ENCODE measurements around the gene ATP1B1.
A peak's percentile ranks its signal among the peaks of the same experiment; 100 is the strongest.

ATP1B1 gene

GRCh38 chr1:169107603-169108208 lies 1.2 kb downstream of the ATP1B1 start:
- no peaks in the 10 kb centered on the region for H3K27me3 Mint-ChIP-seq
- H3K27ac Mint-ChIP-seq = peak overlapping the region; percentile 14
- H3K9me3 Mint-ChIP-seq = no peaks in the 10 kb centered on the region
- H3K4me3 Mint-ChIP-seq = peak overlapping the region; percentile 90
- H3K4me1 Mint-ChIP-seq = peaks cover 50% of the 10 kb centered on the region
- peaks cover 7% of the 10 kb centered on the region for H3K36me3 Mint-ChIP-seq

- H3K27ac Mint-ChIP-seq = peak overlapping the region; percentile 14
- peak overlapping the region; percentile 90 for H3K4me3 Mint-ChIP-seq
- peaks cover 50% of the 10 kb centered on the region for H3K4me1 Mint-ChIP-seq
- H3K36me3 Mint-ChIP-seq = peaks cover 7% of the 10 kb centered on the region
- H3K9me3 Mint-ChIP-seq = no peaks in the 10 kb centered on the region
- no peaks in the 10 kb centered on the region for H3K27me3 Mint-ChIP-seq
Observed at GRCh38 chr1:169108223-169108622, 1.7 kb downstream of the ATP1B1 start.

GRCh38 chr1:169108863-169109560 lies 2.5 kb downstream of the ATP1B1 start:
- Mint-ChIP-seq H3K4me3 (peak overlapping the region; percentile 90), H3K27me3 (no peaks in the 10 kb centered on the region), H3K4me1 (peaks cover 50% of the 10 kb centered on the region), H3K36me3 (peaks cover 11% of the 10 kb centered on the region), H3K27ac (peak overlapping the region; percentile 46), H3K9me3 (no peaks in the 10 kb centered on the region)

GRCh38 chr1:169109561-169110134 lies 3.2 kb downstream of the ATP1B1 start:
- H3K27me3 Mint-ChIP-seq = no peaks in the 10 kb centered on the region
- peaks cover 14% of the 10 kb centered on the region for H3K36me3 Mint-ChIP-seq
- H3K4me1 Mint-ChIP-seq = peaks cover 48% of the 10 kb centered on the region
- peak overlapping the region; percentile 46 for H3K27ac Mint-ChIP-seq
- no peaks in the 10 kb centered on the region for H3K9me3 Mint-ChIP-seq
- H3K4me3 Mint-ChIP-seq = peak overlapping the region; percentile 90

- no peaks in the 10 kb centered on the region for H3K27me3 Mint-ChIP-seq
- H3K4me3 Mint-ChIP-seq = peak overlapping the region; percentile 90
- peaks cover 14% of the 10 kb centered on the region for H3K36me3 Mint-ChIP-seq
Observed at GRCh38 chr1:169110236-169110635, 3.7 kb downstream of the ATP1B1 start.

GRCh38 chr1:169110689-169111447 lies 4.4 kb downstream of the ATP1B1 start:
- Mint-ChIP-seq H3K4me3 (peak overlapping the region; percentile 90), H3K36me3 (peaks cover 14% of the 10 kb centered on the region), H3K9me3 (no peaks in the 10 kb centered on the region), H3K27ac (no peak overlapping the region), H3K4me1 (peaks cover 42% of the 10 kb centered on the region), H3K27me3 (no peaks in the 10 kb centered on the region)

More at GRCh38 chr1:169110236-169110635, 3.7 kb downstream of the ATP1B1 start:
- Mint-ChIP-seq H3K27ac (no peak overlapping the region), H3K9me3 (no peaks in the 10 kb centered on the region), H3K4me1 (peaks cover 42% of the 10 kb centered on the region)

GRCh38 chr1:169111472-169111871 lies 5.0 kb downstream of the ATP1B1 start:
- peaks cover 42% of the 10 kb centered on the region for H3K4me1 Mint-ChIP-seq
- no peaks in the 10 kb centered on the region for H3K9me3 Mint-ChIP-seq
- H3K27me3 Mint-ChIP-seq = no peaks in the 10 kb centered on the region
- H3K4me3 Mint-ChIP-seq = no peak overlapping the region
- H3K27ac Mint-ChIP-seq = no peak overlapping the region
- peaks cover 16% of the 10 kb centered on the region for H3K36me3 Mint-ChIP-seq

- Mint-ChIP-seq H3K9me3 (no peaks in the 10 kb centered on the region), H3K27me3 (no peaks in the 10 kb centered on the region), H3K4me3 (no peak overlapping the region), H3K36me3 (peaks cover 16% of the 10 kb centered on the region), H3K4me1 (peaks cover 41% of the 10 kb centered on the region), H3K27ac (no peak overlapping the region)
Observed at GRCh38 chr1:169112241-169112640, 5.8 kb downstream of the ATP1B1 start.

- no peaks in the 10 kb centered on the region for H3K9me3 Mint-ChIP-seq
- peaks cover 27% of the 10 kb centered on the region for H3K4me1 Mint-ChIP-seq
- no peaks in the 10 kb centered on the region for H3K27me3 Mint-ChIP-seq
- no peak overlapping the region for H3K27ac Mint-ChIP-seq
- no peak overlapping the region for H3K4me3 Mint-ChIP-seq
- H3K36me3 Mint-ChIP-seq = peaks cover 16% of the 10 kb centered on the region
Observed at GRCh38 chr1:169113613-169114119, 7.2 kb downstream of the ATP1B1 start.

- no peak overlapping the region for H3K4me3 Mint-ChIP-seq
- H3K9me3 Mint-ChIP-seq = no peaks in the 10 kb centered on the region
- peaks cover 6% of the 10 kb centered on the region for H3K4me1 Mint-ChIP-seq
- no peak overlapping the region for H3K27ac Mint-ChIP-seq
- H3K27me3 Mint-ChIP-seq = no peaks in the 10 kb centered on the region
- H3K36me3 Mint-ChIP-seq = peaks cover 16% of the 10 kb centered on the region
Observed at GRCh38 chr1:169115891-169116585, 9.5 kb downstream of the ATP1B1 start.

GRCh38 chr1:169117014-169117413 lies 10.5 kb downstream of the ATP1B1 start:
- Mint-ChIP-seq H3K4me1 (peaks cover 3% of the 10 kb centered on the region), H3K9me3 (no peaks in the 10 kb centered on the region), H3K36me3 (peaks cover 16% of the 10 kb centered on the region), H3K27me3 (no peaks in the 10 kb centered on the region), H3K4me3 (no peak overlapping the region), H3K27ac (no peak overlapping the region)

- Mint-ChIP-seq H3K4me3 (no peak overlapping the region), H3K9me3 (no peaks in the 10 kb centered on the region), H3K27ac (no peak overlapping the region), H3K27me3 (no peaks in the 10 kb centered on the region), H3K4me1 (peaks cover 3% of the 10 kb centered on the region), H3K36me3 (peaks cover 10% of the 10 kb centered on the region)
Observed at GRCh38 chr1:169117599-169117998, 11.1 kb downstream of the ATP1B1 start.

GRCh38 chr1:169118227-169118626 lies 11.7 kb downstream of the ATP1B1 start:
- no peaks in the 10 kb centered on the region for H3K27me3 Mint-ChIP-seq
- peaks cover 3% of the 10 kb centered on the region for H3K4me1 Mint-ChIP-seq
- no peak overlapping the region for H3K4me3 Mint-ChIP-seq
- H3K9me3 Mint-ChIP-seq = no peaks in the 10 kb centered on the region
- H3K27ac Mint-ChIP-seq = no peak overlapping the region
- peaks cover 9% of the 10 kb centered on the region for H3K36me3 Mint-ChIP-seq

GRCh38 chr1:169119405-169119804 lies 12.9 kb downstream of the ATP1B1 start:
- Mint-ChIP-seq H3K27me3 (no peaks in the 10 kb centered on the region), H3K9me3 (no peaks in the 10 kb centered on the region), H3K4me3 (no peak overlapping the region), H3K36me3 (peaks cover 4% of the 10 kb centered on the region), H3K4me1 (peaks cover 3% of the 10 kb centered on the region), H3K27ac (no peak overlapping the region)

GRCh38 chr1:169120066-169120465 lies 13.6 kb downstream of the ATP1B1 start:
- Mint-ChIP-seq H3K27ac (no peak overlapping the region), H3K36me3 (peaks cover 6% of the 10 kb centered on the region), H3K4me1 (peaks cover 3% of the 10 kb centered on the region), H3K4me3 (no peak overlapping the region), H3K27me3 (no peaks in the 10 kb centered on the region), H3K9me3 (no peaks in the 10 kb centered on the region)

Data from activated naive CD4-positive, alpha-beta T cell treated with anti-CD3 and anti-CD28 coated beads, Interleukin-2, amount 50 U/mL, for 24 hours (primary cell).